ENCODE measurements around the gene COBL.

The COBL gene

GRCh38 chr7:51067258-51067657 lies 249.4 kb downstream of the COBL start:
- Mint-ChIP-seq H3K9me3 (peaks cover 10% of the 10 kb centered on the region), H3K27me3 (ENCODE audit: low read depth, poor library complexity) (no peaks in the 10 kb centered on the region), H3K27ac (no peak overlapping the region), H3K36me3 (ENCODE audit: low read depth) (no peaks in the 10 kb centered on the region), H3K4me1 (peaks cover 2% of the 10 kb centered on the region), H3K4me3 (no peak overlapping the region)
- no peak for TF ChIP-seq CTCF (IDR thresholded peaks at IDR 0.05)
- DNase-seq = no peak

GRCh38 chr7:51066405-51066882 lies 250.2 kb downstream of the COBL start:
- Mint-ChIP-seq H3K4me1 (no peaks in the 10 kb centered on the region), H3K4me3 (no peak overlapping the region), H3K9me3 (peaks cover 10% of the 10 kb centered on the region), H3K27me3 (ENCODE audit: low read depth, poor library complexity) (no peaks in the 10 kb centered on the region), H3K36me3 (ENCODE audit: low read depth) (no peaks in the 10 kb centered on the region), H3K27ac (no peak overlapping the region)
- no peak for DNase-seq
- TF ChIP-seq CTCF (IDR thresholded peaks at IDR 0.05) = no peak

GRCh38 chr7:51065766-51066165 lies 250.8 kb downstream of the COBL start:
- TF ChIP-seq CTCF (IDR thresholded peaks at IDR 0.05) = no peak
- H3K27ac Mint-ChIP-seq = no peak overlapping the region
- no peak for DNase-seq
- H3K9me3 Mint-ChIP-seq = peaks cover 10% of the 10 kb centered on the region
- H3K36me3 Mint-ChIP-seq (ENCODE audit: low read depth) = no peaks in the 10 kb centered on the region
- no peaks in the 10 kb centered on the region for H3K4me1 Mint-ChIP-seq
- H3K27me3 Mint-ChIP-seq (ENCODE audit: low read depth, poor library complexity) = no peaks in the 10 kb centered on the region
- no peak overlapping the region for H3K4me3 Mint-ChIP-seq

- no peak overlapping the region for H3K27ac Mint-ChIP-seq
- H3K4me3 Mint-ChIP-seq = no peak overlapping the region
- peaks cover 10% of the 10 kb centered on the region for H3K9me3 Mint-ChIP-seq
- no peaks in the 10 kb centered on the region for H3K27me3 Mint-ChIP-seq (ENCODE audit: low read depth, poor library complexity)
- no peaks in the 10 kb centered on the region for H3K4me1 Mint-ChIP-seq
- no peaks in the 10 kb centered on the region for H3K36me3 Mint-ChIP-seq (ENCODE audit: low read depth)
- DNase-seq = no peak
- no peak for TF ChIP-seq CTCF (IDR thresholded peaks at IDR 0.05)
Measured at GRCh38 chr7:51064688-51065087, 251.9 kb downstream of the COBL start.

GRCh38 chr7:51062222-51062987 lies 254.2 kb downstream of the COBL start:
- no peak for DNase-seq

More at GRCh38 chr7:51062222-51062987, 254.2 kb downstream of the COBL start:
- no peak for TF ChIP-seq CTCF (IDR thresholded peaks at IDR 0.05)
- no peak overlapping the region for H3K4me3 Mint-ChIP-seq
- no peaks in the 10 kb centered on the region for H3K36me3 Mint-ChIP-seq (ENCODE audit: low read depth)
- peaks cover 10% of the 10 kb centered on the region for H3K9me3 Mint-ChIP-seq
- H3K4me1 Mint-ChIP-seq = no peaks in the 10 kb centered on the region
- H3K27me3 Mint-ChIP-seq (ENCODE audit: low read depth, poor library complexity) = no peaks in the 10 kb centered on the region
- H3K27ac Mint-ChIP-seq = no peak overlapping the region
